HG03097 (cell line): Measurements from ENCODE around the gene ABLIM2.

Experiments used
- ATAC-seq: cut with Tn5 transposase; IDR thresholded peaks from one replicate; pipeline ENCODE4 v1.9.1; 2021; ENCODE audit not compliant: unreplicated experiment, low FRiP score

Gene ABLIM2

GRCh38 chr4:7971881-7972500, 186.6 kb downstream of the ABLIM2 start:
- no peak for ATAC-seq

GRCh38 chr4:7971159-7971631, 187.4 kb downstream of the ABLIM2 start:
- no peak for ATAC-seq

- no peak for ATAC-seq
Measured at GRCh38 chr4:7970361-7970946, 188.2 kb downstream of the ABLIM2 start.

- ATAC-seq: no peak
Measured at GRCh38 chr4:7968262-7968896, 190.2 kb downstream of the ABLIM2 start.

GRCh38 chr4:7967501-7968261, 190.9 kb downstream of the ABLIM2 start:
- ATAC-seq: no peak

- ATAC-seq: no peak
Measured at GRCh38 chr4:7967063-7967440, 191.6 kb downstream of the ABLIM2 start.

- no peak for ATAC-seq
Measured at GRCh38 chr4:7966281-7967062, 192.1 kb downstream of the ABLIM2 start.

- no peak for ATAC-seq
Measured at GRCh38 chr4:7964890-7965662, 193.5 kb downstream of the ABLIM2 start.

- ATAC-seq: no peak
Measured at GRCh38 chr4:7964459-7964858, 194.2 kb downstream of the ABLIM2 start.

- no peak for ATAC-seq
Measured at GRCh38 chr4:7963691-7964090, 194.9 kb downstream of the ABLIM2 start.

- ATAC-seq: no peak
Measured at GRCh38 chr4:7962609-7963508, 195.8 kb downstream of the ABLIM2 start.

GRCh38 chr4:7960790-7961655, 197.6 kb downstream of the ABLIM2 start:
- no peak for ATAC-seq

GRCh38 chr4:7960017-7960789, 198.4 kb downstream of the ABLIM2 start:
- no peak for ATAC-seq

GRCh38 chr4:7959078-7959477, 199.5 kb downstream of the ABLIM2 start:
- no peak for ATAC-seq

GRCh38 chr4:7956934-7957656, 201.5 kb downstream of the ABLIM2 start:
- ATAC-seq: no peak

- ATAC-seq: no peak
Measured at GRCh38 chr4:7956270-7956808, 202.3 kb downstream of the ABLIM2 start.
